GM12878 (cell line): ENCODE results near the gene FAM221A.

Experiments used
- ATF2 ChIP-seq: IDR thresholded peaks from 2 replicates; pipeline ENCODE4 v1.6.1; 2012; ENCODE audit warnings: low read length, inconsistent platforms
- BCL3 ChIP-seq: IDR thresholded peaks from 2 replicates; pipeline ENCODE4 v1.6.1; 2011; ENCODE audit warnings: borderline replicate concordance, low read depth, mild to moderate bottlenecking, moderate library complexity, low read length; ENCODE audit not compliant: insufficient read depth, poor library complexity, severe bottlenecking
- CTCF ChIP-seq, 3 experiments: IDR thresholded peaks in 2 of 3; conservative IDR thresholded peaks in 1 of 3; 2 replicates each; pipeline ENCODE4 v1.5.1; 2011; ENCODE audit warnings: low read depth in 3 of 3, low read length in 3 of 3, mild to moderate bottlenecking in 3 of 3, control low read depth in 2 of 3, moderate library complexity in 2 of 3, inconsistent platforms in 1 of 3, mixed read lengths in 1 of 3; ENCODE audit not compliant: control insufficient read depth in 2 of 3, insufficient read depth in 1 of 3; ENCODE audit errors: extremely low read depth in 1 of 3
- HDAC6 ChIP-seq: fragments of 200-600 bp; sonication (generic); IDR thresholded peaks from one replicate; pipeline ENCODE4 v1.8.0; 2017; ENCODE audit warnings: antibody characterized with exemption; ENCODE audit not compliant: unreplicated experiment
- NFYB ChIP-seq: IDR thresholded peaks from 2 replicates; pipeline ENCODE4 v1.6.1; 2011; ENCODE audit warnings: low read depth, mild to moderate bottlenecking, low read length, improper control_type of control experiment, moderate library complexity; ENCODE audit not compliant: insufficient read depth
- POLR2A ChIP-seq: IDR thresholded peaks from 2 replicates; pipeline ENCODE4 v1.6.1; 2011; ENCODE audit warnings: low read depth, mild to moderate bottlenecking, low read length
- RELA ChIP-seq: fragments of 450-650 bp; IDR thresholded peaks from 2 replicates; pipeline ENCODE4 v1.8.0; 2014; ENCODE audit warnings: borderline replicate concordance; ENCODE audit not compliant: partially characterized antibody
- SMAD1 ChIP-seq: fragments of 450-650 bp; IDR thresholded peaks from 2 replicates; pipeline ENCODE4 v1.6.1; 2018; ENCODE audit warnings: mild to moderate bottlenecking, low read depth; ENCODE audit not compliant: partially characterized antibody
- SUZ12 ChIP-seq: fragments of 200-600 bp; sonication (generic); IDR thresholded peaks from one replicate; pipeline ENCODE4 v1.6.1; 2018; ENCODE audit warnings: antibody characterized with exemption, mild to moderate bottlenecking; ENCODE audit not compliant: unreplicated experiment
- TAF1 ChIP-seq: IDR thresholded peaks from 2 replicates; pipeline ENCODE4 v1.6.1; 2011; ENCODE audit warnings: mild to moderate bottlenecking, low read depth, low read length, borderline replicate concordance

GRCh38 chr7:23658831-23659427, 21.1 kb upstream of the FAM221A start:
- TF ChIP-seq SMAD1: no peak
- no peak for TF ChIP-seq SUZ12
- TF ChIP-seq TAF1: no peak
- TF ChIP-seq BCL3: no peak
- TF ChIP-seq RELA: no peak
- no peak for TF ChIP-seq ATF2
- TF ChIP-seq CTCF (IDR thresholded peaks at IDR 0.05 in 2 of 3, conservative IDR thresholded peaks at IDR 0.05 in 1 of 3; ENCODE audit: control insufficient read depth in 2 of 3, extremely low read depth in 1 of 3, insufficient read depth in 1 of 3, low read depth in 3 of 3, low read length in 3 of 3): no peak
- no peak for TF ChIP-seq POLR2A
- no peak for TF ChIP-seq HDAC6
- TF ChIP-seq NFYB: no peak
